Gastrocnemius medialis (tissue), 4 donors: ENCODE measurements around the gene TRMT61A.

Experiments used
- CTCF ChIP-seq, 5 experiments: fragments of 450-650 bp in 3 of 5; fragments of 200-600 bp in 2 of 5; sonication (generic) in 2 of 5; IDR thresholded peaks in 4 of 5; conservative IDR thresholded peaks in 1 of 5; 1 replicate in 4 of 5; 2 replicates in 1 of 5; pipeline ENCODE4 v1.5.1; 2016 to 2019; ENCODE audit warnings: antibody characterized with exemption in 5 of 5, mild to moderate bottlenecking in 3 of 5, moderate library complexity in 3 of 5
- POLR2A ChIP-seq, 2 donors: fragments of 450-650 bp; IDR thresholded peaks; one replicate each; pipeline ENCODE4 v1.6.1; 2017; ENCODE audit warnings: antibody characterized with exemption in 2 of 2, mild to moderate bottlenecking in 2 of 2, moderate library complexity in 2 of 2

- TF ChIP-seq CTCF (IDR thresholded peaks at IDR 0.05 in 4 of 5, conservative IDR thresholded peaks at IDR 0.05 in 1 of 5) (no peak), POLR2A (IDR thresholded peaks at IDR 0.05) (no peak)
These were observed 5.6 kb downstream of the TRMT61A start for GRCh38 chr14:103534576-103535061.
